T-helper 17 cell (primary cell): Measurements from ENCODE around the gene BNIP5. TPM values are rescaled to one million over a fixed set of nuclear protein-coding genes. Genes with fewer than 3 reads are reported as not detected.

Experiments used
- ATAC-seq: fragments of 150-1000 bp; cut with Tn5 transposase; 2 replicates; pipeline ENCODE4 v1.10.0; 2021; ENCODE audit warnings: mild to moderate bottlenecking, moderate library complexity
- DNase-seq, 3 donors: peaks; one replicate each; pipeline versions ENCODE4 v3.0.0 to v3.0.0-alpha.2; 2020 to 2021
- H3K9me3 ChIP-seq: one replicate; pipeline ENCODE4 v1.7.0; 2013; ENCODE audit warnings: low read length, mild to moderate bottlenecking; ENCODE audit not compliant: control insufficient read depth, poor library complexity, severe bottlenecking
- H3K27ac Mint-ChIP-seq: one replicate; pipeline ENCODE4 v1.8.0; 2022; ENCODE audit warnings: mild to moderate bottlenecking, moderate library complexity, mixed read lengths
- H3K27me3 Mint-ChIP-seq: one replicate; pipeline ENCODE4 v1.8.0; 2022; ENCODE audit warnings: mixed read lengths
- H3K36me3 Mint-ChIP-seq: one replicate; pipeline ENCODE4 v1.8.0; 2022; ENCODE audit warnings: low read depth, mixed read lengths
- H3K4me1 Mint-ChIP-seq: one replicate; pipeline ENCODE4 v1.8.0; 2022; ENCODE audit warnings: mild to moderate bottlenecking, mixed read lengths
- H3K4me3 Mint-ChIP-seq: one replicate; pipeline ENCODE4 v1.8.0; 2022; ENCODE audit warnings: mild to moderate bottlenecking, moderate library complexity, mixed read lengths
- total RNA-seq, 4 donors: library from RNA in 2 of 4; stranded (reverse) in 2 of 4; gene quantifications; one replicate each; pipeline ENCODE4 v1.2.3 and lab custom pipeline; 2022 to 2026

The BNIP5 gene, protein sequence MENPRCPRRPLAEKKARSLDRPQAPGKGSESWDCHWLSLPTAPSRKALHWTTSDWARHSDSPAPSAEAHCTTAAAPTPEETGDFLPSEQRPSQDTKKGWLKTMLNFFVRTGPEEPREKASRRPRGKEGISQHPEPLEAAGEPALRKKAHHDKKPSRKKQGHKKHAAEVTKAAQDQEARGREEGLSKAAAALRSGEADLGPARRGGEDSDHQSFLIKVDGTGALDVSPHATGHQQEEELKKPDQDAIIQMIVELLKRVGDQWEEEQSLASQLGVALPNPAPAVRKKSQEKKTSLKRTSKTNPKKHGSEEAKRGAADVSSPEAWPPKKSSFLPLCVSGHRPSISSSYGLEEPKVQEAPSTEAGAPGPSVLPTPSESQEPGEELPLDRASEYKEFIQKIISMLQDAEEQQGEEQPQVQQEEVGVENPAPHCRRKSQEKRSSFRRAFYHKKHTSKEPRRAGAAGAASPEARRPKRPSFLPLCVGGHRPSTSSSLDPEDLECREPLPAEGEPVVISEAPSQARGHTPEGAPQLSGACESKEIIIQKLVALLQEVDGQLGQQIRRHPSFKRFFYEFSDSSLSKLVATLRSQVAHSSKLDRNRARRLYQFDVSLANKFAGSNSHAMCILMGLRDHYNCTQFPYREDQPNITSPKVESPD
- total RNA-seq (not detected), total RNA-seq (lab: John Stamatoyannopoulos, UW) (0 to 0.08 reads per million in 2 donors)

DNA sequence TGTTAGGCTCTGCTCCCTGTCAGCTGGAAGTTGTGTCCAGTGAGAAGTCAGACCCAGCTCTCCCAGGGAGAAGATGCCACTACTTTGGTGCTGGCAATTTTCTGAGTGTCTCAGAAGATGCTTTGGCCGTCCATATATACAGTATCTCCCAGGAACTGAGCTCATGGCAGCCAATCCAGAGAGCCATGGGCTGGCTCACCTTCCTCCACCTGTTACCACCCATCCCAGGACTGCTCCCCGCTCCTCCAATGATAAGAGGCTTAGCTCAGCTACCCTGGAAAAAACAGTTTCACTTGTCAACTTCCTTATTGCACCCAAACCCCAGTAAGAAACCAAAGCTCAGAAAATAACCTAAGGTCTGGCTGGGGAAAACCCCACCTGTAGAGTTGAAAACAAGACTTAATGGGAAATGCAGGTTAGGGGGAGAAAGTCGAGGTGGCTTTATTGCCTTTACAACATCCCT lies at the start of gene BNIP5:
Gene BNIP5 (minus strand): TSS at position 110 of the 463 bp plus-strand sequence. CDS start 6,198 bp downstream, outside the sequence.
- Mint-ChIP-seq H3K36me3 (peaks cover 10% of the 10 kb centered on the region), H3K4me1 (peaks cover 18% of the 10 kb centered on the region), H3K4me3 (peak within 1 kb of the TSS; percentile 25), H3K27me3 (peaks cover 62% of the 10 kb centered on the region), H3K27ac (peak within 1 kb of the TSS; percentile 75)
- H3K9me3 ChIP-seq, result no peaks in the 10 kb centered on the region
- DNase-seq (no peak), ATAC-seq (peak; percentile 79)

DNA sequence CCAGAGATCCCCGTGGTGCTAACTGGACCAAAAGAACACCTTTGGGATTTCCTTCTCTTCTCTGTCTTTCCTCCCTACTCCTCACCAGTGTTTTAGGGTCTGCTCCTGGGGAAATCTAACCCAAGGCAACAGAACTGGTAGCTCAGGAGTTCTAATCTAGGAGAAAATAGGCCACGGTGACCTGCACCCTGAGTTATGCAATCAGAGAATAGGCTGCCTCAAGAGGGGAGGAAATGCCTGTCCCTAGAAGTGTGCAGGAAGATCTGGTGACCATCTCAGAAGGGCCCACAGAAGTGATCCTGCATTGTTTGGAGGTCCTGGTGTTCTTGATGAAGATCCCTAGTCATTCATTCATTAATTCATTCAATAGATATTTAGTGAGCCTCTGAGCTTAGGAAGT lies 47.4 kb upstream of the BNIP5 start:
- no peak for ATAC-seq
- H3K4me1 Mint-ChIP-seq, result peaks cover 24% of the 10 kb centered on the region
- no peak for DNase-seq
- no peak overlapping the region for H3K27ac Mint-ChIP-seq
- peak overlapping the region; percentile 52 for H3K4me3 Mint-ChIP-seq
- peaks cover 4% of the 10 kb centered on the region for H3K36me3 Mint-ChIP-seq
- H3K27me3 Mint-ChIP-seq, result peaks cover 21% of the 10 kb centered on the region
- H3K9me3 ChIP-seq, result no peaks in the 10 kb centered on the region

DNA sequence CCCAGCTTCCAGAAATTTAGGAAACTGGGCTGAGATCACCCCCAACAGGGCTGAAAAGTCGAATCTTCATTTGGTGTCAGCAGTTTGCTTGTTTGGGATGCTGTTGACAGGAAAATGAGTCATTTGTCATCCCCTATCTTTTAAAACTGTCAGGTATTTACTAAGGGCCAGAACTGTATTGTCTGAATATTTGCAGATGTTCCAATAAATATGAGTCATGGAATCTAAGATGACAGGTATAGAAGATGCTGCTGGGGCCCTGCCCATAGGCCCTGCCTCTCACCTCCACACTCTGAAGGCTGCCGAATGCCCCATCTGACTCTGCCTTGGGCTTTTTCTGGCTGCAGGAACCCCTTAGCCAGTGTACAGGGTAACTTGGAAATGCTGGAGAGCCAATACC lies 46.9 kb upstream of the BNIP5 start:
- peaks cover 4% of the 10 kb centered on the region for H3K36me3 Mint-ChIP-seq
- H3K9me3 ChIP-seq, result no peaks in the 10 kb centered on the region
- ATAC-seq (no peak), DNase-seq (no peak)
- H3K27ac Mint-ChIP-seq, result no peak overlapping the region
- H3K4me3 Mint-ChIP-seq, result no peak overlapping the region
- peaks cover 20% of the 10 kb centered on the region for H3K27me3 Mint-ChIP-seq
- H3K4me1 Mint-ChIP-seq, result peaks cover 27% of the 10 kb centered on the region

DNA sequence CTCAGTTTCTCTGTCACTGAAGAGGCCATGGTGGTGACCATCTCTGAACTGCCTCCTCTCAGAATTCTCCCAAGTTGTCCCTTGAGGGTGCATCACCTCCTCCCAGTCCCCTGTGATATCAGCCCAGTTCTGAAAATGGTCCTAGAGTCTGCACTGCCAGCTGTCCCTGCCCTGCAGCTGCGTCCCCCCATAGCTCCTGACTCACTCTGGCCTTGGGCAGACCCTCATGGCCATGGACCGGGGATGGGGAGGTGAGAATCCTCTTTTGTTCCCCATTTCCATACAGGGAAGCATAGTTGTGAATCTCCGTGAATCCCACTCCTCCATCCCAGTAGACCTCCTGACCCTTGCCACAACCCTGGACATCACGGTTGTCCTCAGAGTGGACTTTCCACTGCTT lies 46.3 kb upstream of the BNIP5 start:
- H3K27ac Mint-ChIP-seq, result no peak overlapping the region
- no peaks in the 10 kb centered on the region for H3K9me3 ChIP-seq
- H3K4me3 Mint-ChIP-seq, result no peak overlapping the region
- no peak for DNase-seq
- peaks cover 27% of the 10 kb centered on the region for H3K4me1 Mint-ChIP-seq
- H3K27me3 Mint-ChIP-seq, result peaks cover 14% of the 10 kb centered on the region
- peaks cover 4% of the 10 kb centered on the region for H3K36me3 Mint-ChIP-seq
- ATAC-seq, result no peak

DNA sequence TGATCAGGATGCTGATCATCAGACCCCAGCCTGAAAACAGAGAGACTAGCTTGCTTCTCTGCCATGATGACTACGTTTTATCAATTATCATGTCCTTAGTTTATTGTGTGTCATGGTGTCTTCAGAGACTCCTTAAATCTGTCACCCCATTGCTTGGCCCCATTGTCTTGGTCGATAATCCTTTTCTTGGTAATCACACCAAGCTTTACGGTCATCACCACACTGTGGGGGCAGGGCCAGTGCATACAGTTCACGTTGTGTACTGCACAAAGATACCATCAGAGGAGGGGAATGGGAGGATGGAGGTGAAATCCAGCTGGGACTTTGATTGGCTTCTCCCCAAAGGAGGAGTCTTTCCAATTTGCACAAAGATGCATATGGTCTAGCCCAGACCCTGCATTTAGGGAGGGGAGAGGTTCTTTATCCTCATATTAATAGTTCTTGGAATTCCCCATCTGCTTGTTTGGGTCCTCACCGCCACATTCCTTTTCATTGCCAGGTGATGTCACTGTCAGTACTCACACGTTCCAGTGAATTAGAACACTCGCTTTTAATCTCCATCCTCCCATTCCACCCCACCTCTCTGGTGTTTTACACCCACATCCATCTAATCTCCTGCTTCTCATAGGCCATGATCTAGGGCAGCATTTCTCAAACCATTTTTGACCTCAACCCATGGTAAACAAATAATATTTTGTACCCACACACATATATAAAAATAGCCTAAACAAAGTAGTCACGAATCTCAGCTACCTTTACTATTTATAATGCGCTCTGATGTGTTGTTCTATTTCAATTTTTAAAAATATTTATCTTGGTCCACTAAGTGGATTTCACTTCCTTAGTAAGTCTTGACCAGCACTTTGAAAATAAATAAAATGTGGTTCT lies 45.1 kb upstream of the BNIP5 start:
- DNase-seq (no peak), ATAC-seq (no peak)
- Mint-ChIP-seq H3K4me3 (no peak overlapping the region), H3K27me3 (peaks cover 6% of the 10 kb centered on the region), H3K36me3 (no peaks in the 10 kb centered on the region), H3K4me1 (peaks cover 20% of the 10 kb centered on the region), H3K27ac (no peak overlapping the region)
- no peaks in the 10 kb centered on the region for H3K9me3 ChIP-seq

DNA sequence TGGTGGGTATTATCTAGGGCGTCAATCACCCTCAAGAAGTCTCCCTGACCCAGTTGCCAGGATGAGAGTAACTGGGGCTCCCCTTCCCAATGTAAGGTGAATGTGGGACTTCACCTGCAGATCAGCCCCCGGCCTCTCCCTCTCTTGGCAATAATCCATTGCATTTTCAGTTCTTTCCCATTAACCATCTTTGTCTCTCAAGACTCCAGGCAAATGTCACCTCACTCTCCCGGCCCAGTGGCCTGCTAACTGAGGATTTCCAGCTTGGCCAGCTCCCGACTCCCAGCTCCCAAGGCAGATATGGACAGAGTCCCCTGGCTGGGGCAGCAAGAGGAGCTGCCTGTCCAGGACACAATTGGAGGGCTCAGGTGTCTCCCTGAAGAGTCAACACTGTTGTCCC lies 43.5 kb upstream of the BNIP5 start:
- peaks cover 3% of the 10 kb centered on the region for H3K36me3 Mint-ChIP-seq
- ATAC-seq (no peak), DNase-seq (no peak)
- peaks cover 15% of the 10 kb centered on the region for H3K4me1 Mint-ChIP-seq
- no peak overlapping the region for H3K4me3 Mint-ChIP-seq
- no peaks in the 10 kb centered on the region for H3K27me3 Mint-ChIP-seq
- no peak overlapping the region for H3K27ac Mint-ChIP-seq
- H3K9me3 ChIP-seq, result no peaks in the 10 kb centered on the region

DNA sequence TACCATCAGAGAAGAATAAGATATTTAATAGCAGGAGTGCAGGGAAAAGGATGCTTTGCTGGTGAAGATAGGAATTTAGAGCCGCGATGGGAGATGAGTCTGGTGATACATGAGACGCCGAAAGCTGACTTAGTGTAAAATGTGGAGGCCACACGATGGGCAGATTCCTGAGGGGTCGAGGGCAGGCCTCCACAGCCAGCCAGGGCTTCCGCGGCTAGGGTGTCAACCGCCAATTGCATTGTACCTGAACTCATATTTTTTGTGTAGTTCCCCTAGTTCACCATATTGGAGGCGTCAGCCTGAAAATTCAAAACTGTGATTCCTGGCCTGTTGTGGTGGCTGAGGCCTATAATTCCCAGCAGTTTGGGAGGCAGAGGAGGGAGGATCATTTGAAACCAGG lies 42.2 kb upstream of the BNIP5 start:
- no peaks in the 10 kb centered on the region for H3K9me3 ChIP-seq
- no peak overlapping the region for H3K4me3 Mint-ChIP-seq
- H3K27ac Mint-ChIP-seq, result peak overlapping the region; percentile 14
- H3K27me3 Mint-ChIP-seq, result no peaks in the 10 kb centered on the region
- no peak for ATAC-seq
- H3K4me1 Mint-ChIP-seq, result peaks cover 15% of the 10 kb centered on the region
- no peak for DNase-seq
- peaks cover 3% of the 10 kb centered on the region for H3K36me3 Mint-ChIP-seq

DNA sequence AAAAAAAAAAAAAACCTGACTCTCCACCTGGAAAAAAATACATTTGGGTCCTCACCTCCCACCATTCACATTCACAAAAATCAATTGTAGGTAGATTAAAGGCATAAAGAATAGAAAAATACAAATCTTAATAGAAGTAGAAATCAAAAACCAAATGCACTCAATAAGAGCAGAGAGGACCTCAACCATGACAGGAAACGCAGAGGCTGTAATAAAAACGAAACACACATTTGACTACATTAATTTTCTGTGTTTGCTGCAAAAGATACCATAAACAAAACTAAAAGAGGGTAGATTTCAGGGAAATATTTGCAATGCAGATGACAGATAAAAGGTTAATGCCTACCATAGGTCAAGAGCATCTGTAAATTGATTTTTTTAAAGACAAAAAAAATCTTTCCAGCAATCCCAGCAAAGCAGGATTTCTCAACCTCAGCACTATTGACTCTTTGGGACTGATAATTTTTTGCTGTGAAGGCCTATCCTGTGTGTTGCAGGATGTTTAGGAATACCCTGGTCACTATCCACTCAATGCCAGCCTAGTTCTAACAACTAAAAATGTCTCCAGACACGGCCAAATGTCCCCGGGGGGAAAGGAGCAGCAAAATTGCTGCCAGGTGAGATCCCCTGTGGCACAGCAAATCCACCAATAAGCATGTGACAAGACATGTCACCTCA lies 41.7 kb upstream of the BNIP5 start:
- H3K36me3 Mint-ChIP-seq, result peaks cover 3% of the 10 kb centered on the region
- no peaks in the 10 kb centered on the region for H3K9me3 ChIP-seq
- no peak overlapping the region for H3K4me3 Mint-ChIP-seq
- DNase-seq, result no peak
- H3K27me3 Mint-ChIP-seq, result no peaks in the 10 kb centered on the region
- H3K27ac Mint-ChIP-seq, result no peak overlapping the region
- no peak for ATAC-seq
- peaks cover 15% of the 10 kb centered on the region for H3K4me1 Mint-ChIP-seq

DNA sequence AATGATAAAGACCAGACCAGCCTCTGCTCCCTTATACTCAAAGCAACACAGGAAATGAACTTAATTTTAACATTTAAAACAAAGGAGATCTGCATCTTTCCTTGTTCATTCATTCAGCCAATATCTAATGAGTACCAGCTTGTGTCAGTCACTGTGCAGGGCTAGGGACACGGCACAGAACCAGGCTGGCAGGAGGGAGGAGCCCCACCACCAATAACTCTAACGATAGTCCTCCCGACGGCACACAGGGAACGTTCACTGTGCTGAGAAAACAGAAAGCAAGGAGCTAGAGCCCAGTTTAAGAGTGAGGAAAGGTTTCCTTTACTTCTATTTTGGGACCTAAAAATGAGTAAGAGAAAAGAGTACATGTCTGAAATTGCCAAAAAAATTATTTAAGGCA lies 40.9 kb upstream of the BNIP5 start:
- H3K4me3 Mint-ChIP-seq, result no peak overlapping the region
- H3K36me3 Mint-ChIP-seq, result peaks cover 7% of the 10 kb centered on the region
- ATAC-seq (no peak), DNase-seq (no peak)
- peaks cover 4% of the 10 kb centered on the region for H3K27me3 Mint-ChIP-seq
- no peaks in the 10 kb centered on the region for H3K9me3 ChIP-seq
- peaks cover 10% of the 10 kb centered on the region for H3K4me1 Mint-ChIP-seq
- H3K27ac Mint-ChIP-seq, result no peak overlapping the region

DNA sequence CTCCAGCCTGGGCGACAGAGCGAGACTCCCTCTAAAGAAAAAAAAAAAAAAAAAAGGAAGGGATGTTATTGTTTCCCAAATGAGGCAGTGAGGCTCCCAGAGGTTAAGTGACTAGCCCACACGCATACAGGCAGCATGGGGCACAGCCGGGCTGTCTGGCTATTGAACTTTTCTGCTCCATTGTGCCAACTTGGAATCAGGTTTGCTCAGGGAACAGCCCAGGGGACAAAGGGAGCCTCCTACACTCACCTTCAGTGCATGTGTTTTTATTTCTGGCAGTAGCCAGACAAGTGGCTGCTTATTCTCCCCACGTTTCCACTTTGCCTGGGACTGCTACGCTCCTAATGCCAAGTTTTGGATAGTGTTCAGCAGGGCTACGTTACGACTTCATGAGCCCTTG lies 40.1 kb upstream of the BNIP5 start:
- Mint-ChIP-seq H3K4me1 (peaks cover 12% of the 10 kb centered on the region), H3K36me3 (peaks cover 10% of the 10 kb centered on the region), H3K4me3 (no peak overlapping the region), H3K27ac (no peak overlapping the region), H3K27me3 (peaks cover 4% of the 10 kb centered on the region)
- ATAC-seq (no peak), DNase-seq (no peak)
- H3K9me3 ChIP-seq, result no peaks in the 10 kb centered on the region

DNA sequence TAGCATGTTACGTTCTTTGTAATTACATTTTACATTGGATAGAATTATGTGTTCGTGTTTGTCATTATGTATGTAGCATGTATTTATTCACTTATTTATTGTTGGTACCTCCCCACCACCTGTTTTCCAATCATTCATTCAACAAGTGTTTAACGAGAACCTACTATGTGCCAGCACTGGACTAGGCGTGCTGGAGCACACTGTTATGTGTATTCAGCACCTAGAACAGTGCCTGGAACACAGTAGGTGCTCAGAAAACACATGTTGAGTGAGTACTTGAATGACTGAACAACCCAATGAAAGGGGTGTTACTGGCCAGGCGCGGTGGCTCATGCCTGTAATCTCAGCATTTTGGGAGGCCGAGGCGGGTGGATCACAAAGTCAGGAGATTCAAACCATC lies 39.5 kb upstream of the BNIP5 start:
- H3K36me3 Mint-ChIP-seq, result peaks cover 10% of the 10 kb centered on the region
- DNase-seq, result no peak
- no peak for ATAC-seq

DNA sequence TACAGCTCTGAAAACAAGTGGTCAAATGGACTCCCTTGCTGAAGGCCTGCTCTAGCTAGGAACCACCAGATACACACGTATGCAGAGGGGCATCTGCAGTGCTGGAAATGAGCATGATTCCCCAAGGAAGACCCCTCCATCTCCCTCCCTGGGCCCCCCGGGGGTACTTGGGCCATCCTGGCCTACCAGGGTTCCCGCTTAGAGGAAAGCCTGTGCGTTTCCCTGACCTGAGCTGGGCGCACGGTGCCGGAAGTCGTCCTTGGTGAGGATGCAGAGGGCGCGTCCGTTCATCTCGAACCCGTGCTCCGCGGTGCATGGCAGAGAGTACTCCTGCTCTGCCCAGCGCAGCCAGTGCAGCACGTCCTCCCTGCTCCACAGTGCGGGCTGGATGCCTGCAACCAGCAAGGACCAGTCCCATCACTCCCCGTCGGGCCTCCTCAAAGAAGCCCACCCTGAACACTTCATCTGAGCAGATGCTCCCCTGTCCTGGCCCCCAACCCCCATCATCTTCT lies 39.0 kb upstream of the BNIP5 start:
- ATAC-seq (no peak), DNase-seq (no peak)
- H3K4me3 Mint-ChIP-seq, result no peak overlapping the region
- H3K27me3 Mint-ChIP-seq, result peaks cover 4% of the 10 kb centered on the region
- H3K4me1 Mint-ChIP-seq, result peaks cover 13% of the 10 kb centered on the region
- peaks cover 10% of the 10 kb centered on the region for H3K36me3 Mint-ChIP-seq
- H3K9me3 ChIP-seq, result no peaks in the 10 kb centered on the region
- H3K27ac Mint-ChIP-seq, result no peak overlapping the region

More for the DNA sequence above, 39.5 kb upstream of the BNIP5 start:
- Mint-ChIP-seq H3K4me3 (no peak overlapping the region), H3K27ac (no peak overlapping the region), H3K27me3 (peaks cover 4% of the 10 kb centered on the region), H3K4me1 (peaks cover 13% of the 10 kb centered on the region)
- no peaks in the 10 kb centered on the region for H3K9me3 ChIP-seq
